AG09319 (cell line): Measurements from ENCODE around the gene SLC22A2.

ENCODE experiments used
- DNase-seq: peaks from one replicate; pipeline ENCODE4 v3.0.0-alpha.2; 2010; ENCODE audit warnings: low read depth; ENCODE audit errors: extremely low read depth
- CTCF ChIP-seq: IDR thresholded peaks from 2 replicates; pipeline ENCODE4 v1.5.1; 2011; ENCODE audit warnings: low read depth, mild to moderate bottlenecking, inconsistent platforms, low read length, moderate library complexity

SLC22A2 gene

DNA sequence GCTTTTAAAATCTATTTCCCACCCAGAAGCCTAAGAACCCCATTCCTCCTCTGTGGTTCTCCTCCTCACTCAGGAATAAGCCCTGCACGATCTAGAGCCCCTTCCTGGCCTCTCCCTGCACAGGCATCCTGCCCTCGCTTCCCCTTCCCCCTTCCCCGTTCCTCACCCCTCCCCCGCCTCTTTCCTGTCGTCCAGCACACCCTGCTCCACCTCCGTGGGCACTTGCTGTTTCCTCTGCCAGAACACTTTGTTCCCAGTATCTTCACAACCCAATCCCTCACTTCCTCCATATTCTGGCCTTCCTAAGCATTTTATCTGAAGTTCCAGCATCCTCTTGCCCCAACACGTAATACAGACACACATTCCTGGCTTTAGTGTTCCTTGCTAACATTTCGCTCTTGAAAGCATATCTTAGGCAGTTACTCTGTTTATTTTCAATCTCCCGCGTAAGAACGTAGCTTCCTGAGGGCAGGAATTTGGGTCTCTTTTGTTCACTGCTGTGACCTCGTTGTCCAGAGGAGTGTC is 20.2 kb upstream of the SLC22A2 start:
- TF ChIP-seq CTCF: no peak
- no peak for DNase-seq

- TF ChIP-seq CTCF: no peak
- no peak for DNase-seq
Measured at GRCh38 chr6:160278311-160278710, 19.7 kb upstream of the SLC22A2 start.

DNA sequence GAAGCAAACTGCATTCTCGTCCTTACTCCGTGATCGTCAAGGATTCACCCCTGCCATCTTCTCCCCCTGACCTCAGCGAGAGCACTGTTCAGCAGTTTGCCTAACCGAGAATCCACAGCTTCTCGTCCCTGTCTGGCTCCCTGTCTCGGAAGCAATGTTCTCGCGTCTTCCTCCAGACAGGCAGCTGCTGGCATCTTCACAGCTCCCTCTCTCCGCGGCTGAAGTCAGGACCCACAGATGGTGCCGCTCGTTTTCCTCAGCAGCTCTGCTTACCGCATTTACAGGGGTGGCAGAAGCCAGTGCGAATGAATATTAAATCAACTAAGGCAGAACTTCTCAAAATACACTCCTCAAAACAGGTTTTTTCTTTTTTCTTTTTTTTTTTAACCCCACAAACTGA is 18.9 kb upstream of the SLC22A2 start:
- DNase-seq: no peak
- TF ChIP-seq CTCF: no peak

- no peak for TF ChIP-seq CTCF
- no peak for DNase-seq
Measured at GRCh38 chr6:160277144-160277543, 18.5 kb upstream of the SLC22A2 start.

- DNase-seq: no peak
- no peak for TF ChIP-seq CTCF
Measured at GRCh38 chr6:160276126-160276525, 17.5 kb upstream of the SLC22A2 start.

DNA sequence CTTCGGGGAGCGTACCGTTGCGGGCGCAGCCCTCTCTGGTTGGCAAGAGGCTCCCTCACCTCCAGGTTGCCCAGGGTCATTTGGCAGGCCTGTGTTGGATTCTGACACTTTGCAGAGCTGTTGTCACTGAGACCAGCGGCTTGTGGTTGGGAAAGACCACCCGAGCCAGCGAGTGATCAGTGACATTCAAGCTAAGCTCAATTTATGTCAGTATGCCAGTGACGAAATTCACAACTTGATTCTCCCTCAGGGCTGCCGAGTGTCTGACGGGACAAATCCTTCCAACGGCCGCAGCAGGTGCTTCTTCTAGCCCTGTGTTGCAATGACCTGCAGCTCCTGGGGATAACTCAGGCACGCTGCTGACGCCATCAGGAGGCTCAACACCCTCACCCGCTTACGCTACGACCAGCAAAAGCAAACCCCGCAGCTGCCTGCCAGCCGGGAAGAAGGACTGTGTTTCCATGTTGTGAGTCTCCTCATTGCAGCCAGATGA is 16.9 kb upstream of the SLC22A2 start:
- no peak for DNase-seq
- TF ChIP-seq CTCF: no peak

DNA sequence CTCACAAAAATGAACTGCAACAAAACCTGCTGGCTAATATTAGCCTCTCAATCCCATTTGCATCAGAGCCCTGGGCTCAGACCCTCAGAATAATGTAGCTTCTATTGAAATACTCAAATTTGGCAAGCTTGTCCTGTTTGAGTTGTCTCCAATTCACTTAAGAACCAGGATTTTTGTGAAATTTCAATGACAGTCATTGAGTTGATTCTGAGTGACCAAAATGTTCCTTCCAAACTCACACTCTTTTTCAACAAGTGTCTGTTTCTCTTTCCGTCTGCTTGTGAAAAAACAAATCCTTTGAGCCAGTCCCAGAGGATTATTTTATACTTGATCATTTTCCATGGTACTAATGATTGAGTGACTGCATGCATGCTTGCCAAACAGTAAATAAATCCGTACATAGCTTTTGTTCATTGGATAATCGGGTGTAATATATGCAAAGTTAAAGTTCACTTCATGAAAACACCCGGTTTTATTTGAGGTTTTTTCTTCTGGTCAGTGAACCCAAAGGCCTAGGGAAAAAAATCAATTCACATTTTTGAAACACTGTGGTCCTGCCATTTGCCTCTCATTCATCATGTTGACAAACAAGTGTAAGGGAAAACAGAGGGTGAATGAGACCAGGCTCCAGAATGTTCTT is 16.4 kb upstream of the SLC22A2 start:
- no peak for DNase-seq
- TF ChIP-seq CTCF: no peak
